ENCODE measurements around the gene ZFTA.

The ZFTA gene

GRCh38 chr11:63804259-63804658 is 35.7 kb upstream of the ZFTA start:
- H3K27me3 ChIP-seq (ENCODE audit: control insufficient read depth, low read length) = no peaks in the 10 kb centered on the region
- no peaks in the 10 kb centered on the region for H3K79me2 ChIP-seq (ENCODE audit: control insufficient read depth, low read length)
- H3K36me3 ChIP-seq (ENCODE audit: control insufficient read depth, low read length) = no peaks in the 10 kb centered on the region
- H3K9me2 ChIP-seq (replicated peaks; ENCODE audit: control insufficient read depth, low read length) = no peaks in the 10 kb centered on the region
- H3K4me1 ChIP-seq (ENCODE audit: control insufficient read depth, low read length) = peaks cover 7% of the 10 kb centered on the region; the same call in 1 of the 2 replicates
- H3K27ac ChIP-seq (ENCODE audit: low read depth, low read length) = no peak overlapping the region
- no peaks in the 10 kb centered on the region for H4K20me1 ChIP-seq (ENCODE audit: control insufficient read depth, insufficient read depth, low read depth, low read length)
- H3K9me3 ChIP-seq (ENCODE audit: control insufficient read depth, insufficient read depth, low read length) = no peaks in the 10 kb centered on the region
- TF ChIP-seq EZH2phosphoT487 (IDR thresholded peaks at IDR 0.05; ENCODE audit: borderline replicate concordance, low read length) = no peak
- TF ChIP-seq CTCF (IDR thresholded peaks at IDR 0.05; ENCODE audit: low read depth, low read length, poor library complexity, severe bottlenecking) = no peak
- H3K4me3 ChIP-seq (ENCODE audit: low read length) = no peak overlapping the region
- H3K4me2 ChIP-seq (ENCODE audit: low read length) = no peak overlapping the region
- H3F3A ChIP-seq (ENCODE audit: control insufficient read depth, insufficient read depth) = no peaks in the 10 kb centered on the region

GRCh38 chr11:63802637-63803414 is 34.3 kb upstream of the ZFTA start:
- Histone ChIP-seq H3K9me3 (ENCODE audit: control insufficient read depth, insufficient read depth, low read length) (no peaks in the 10 kb centered on the region), H3K27me3 (ENCODE audit: control insufficient read depth, low read length) (no peaks in the 10 kb centered on the region), H3F3A (ENCODE audit: control insufficient read depth, insufficient read depth) (no peaks in the 10 kb centered on the region), H3K9me2 (replicated peaks; ENCODE audit: control insufficient read depth, low read length) (no peaks in the 10 kb centered on the region), H3K4me2 (ENCODE audit: low read length) (no peak overlapping the region), H4K20me1 (ENCODE audit: control insufficient read depth, insufficient read depth, low read depth, low read length) (no peaks in the 10 kb centered on the region), H3K79me2 (ENCODE audit: control insufficient read depth, low read length) (no peaks in the 10 kb centered on the region), H3K27ac (ENCODE audit: low read depth, low read length) (no peak overlapping the region), H3K36me3 (ENCODE audit: control insufficient read depth, low read length) (no peaks in the 10 kb centered on the region), H3K4me1 (ENCODE audit: control insufficient read depth, low read length) (peaks cover 7% of the 10 kb centered on the region; the same call in 1 of the 2 replicates), H3K4me3 (ENCODE audit: low read length) (no peak overlapping the region)
- TF ChIP-seq EZH2phosphoT487 (IDR thresholded peaks at IDR 0.05; ENCODE audit: borderline replicate concordance, low read length) = no peak
- TF ChIP-seq CTCF (IDR thresholded peaks at IDR 0.05; ENCODE audit: low read depth, low read length, poor library complexity, severe bottlenecking) = no peak

GRCh38 chr11:63800921-63801320 is 32.3 kb upstream of the ZFTA start:
- H3K36me3 ChIP-seq (ENCODE audit: control insufficient read depth, low read length) = no peaks in the 10 kb centered on the region
- TF ChIP-seq EZH2phosphoT487 (IDR thresholded peaks at IDR 0.05; ENCODE audit: borderline replicate concordance, low read length) (no peak), CTCF (IDR thresholded peaks at IDR 0.05; ENCODE audit: low read depth, low read length, poor library complexity, severe bottlenecking) (no peak)
- no peaks in the 10 kb centered on the region for H3K9me2 ChIP-seq (replicated peaks; ENCODE audit: control insufficient read depth, low read length)
- H3K79me2 ChIP-seq (ENCODE audit: control insufficient read depth, low read length) = no peaks in the 10 kb centered on the region
- peaks cover 7% of the 10 kb centered on the region; the same call in 1 of the 2 replicates for H3K4me1 ChIP-seq (ENCODE audit: control insufficient read depth, low read length)
- H3K4me2 ChIP-seq (ENCODE audit: low read length) = no peak overlapping the region
- H3K27ac ChIP-seq (ENCODE audit: low read depth, low read length) = no peak overlapping the region
- H3K4me3 ChIP-seq (ENCODE audit: low read length) = no peak overlapping the region
- H3K9me3 ChIP-seq (ENCODE audit: control insufficient read depth, insufficient read depth, low read length) = no peaks in the 10 kb centered on the region
- no peaks in the 10 kb centered on the region for H4K20me1 ChIP-seq (ENCODE audit: control insufficient read depth, insufficient read depth, low read depth, low read length)
- H3F3A ChIP-seq (ENCODE audit: control insufficient read depth, insufficient read depth) = no peaks in the 10 kb centered on the region
- H3K27me3 ChIP-seq (ENCODE audit: control insufficient read depth, low read length) = no peaks in the 10 kb centered on the region

Data from DOHH2 (cell line).